Measurements from ENCODE around the gene ABI1.
"Not testable (repeated sequence)": the region's sequence is repeated elsewhere in the genome, so short reads cannot be mapped to it uniquely, and the experiment has no call there.

DNA sequence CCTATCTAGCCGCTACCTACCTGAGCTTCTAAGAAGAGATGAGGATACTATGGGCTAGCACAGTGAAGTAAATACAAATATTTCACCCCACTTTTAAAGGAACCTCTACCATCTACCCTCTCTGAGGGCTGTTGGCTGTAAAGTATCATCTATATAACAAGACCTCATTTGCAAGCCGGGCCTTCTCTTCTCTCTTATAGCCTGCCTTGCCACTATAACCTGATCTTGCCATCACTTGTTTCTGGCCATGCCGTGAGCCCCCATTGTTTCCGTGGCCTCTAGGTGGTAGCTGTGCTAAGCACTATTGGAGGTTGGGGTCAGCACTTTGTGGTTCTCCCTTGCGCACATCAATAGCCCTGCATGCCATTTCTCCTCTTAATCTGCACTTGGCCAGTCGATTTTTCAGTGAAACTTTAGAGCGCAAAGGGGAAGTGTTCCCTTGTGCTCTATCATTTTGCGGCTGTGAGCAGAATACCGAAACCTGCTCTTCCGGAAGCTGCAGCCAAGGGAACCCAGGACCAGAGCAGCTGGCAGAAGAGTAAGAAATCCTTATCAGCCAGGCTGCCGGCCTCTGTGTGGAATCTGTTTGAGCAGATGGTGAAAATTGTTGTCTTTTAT is 31.7 kb upstream of the ABI1 start:
- TF ChIP-seq REPIN1 (tag by site-specific recombination; IDR thresholded peaks at IDR 0.05; ENCODE audit: low read depth); ZNF354C (tag by site-specific recombination; IDR thresholded peaks at IDR 0.05; ENCODE audit: borderline replicate concordance, low read depth); ZNF214 (tag by site-specific recombination; IDR thresholded peaks at IDR 0.05; ENCODE audit: borderline replicate concordance): not testable (repeated sequence)
- TF ChIP-seq, protein P1, sequence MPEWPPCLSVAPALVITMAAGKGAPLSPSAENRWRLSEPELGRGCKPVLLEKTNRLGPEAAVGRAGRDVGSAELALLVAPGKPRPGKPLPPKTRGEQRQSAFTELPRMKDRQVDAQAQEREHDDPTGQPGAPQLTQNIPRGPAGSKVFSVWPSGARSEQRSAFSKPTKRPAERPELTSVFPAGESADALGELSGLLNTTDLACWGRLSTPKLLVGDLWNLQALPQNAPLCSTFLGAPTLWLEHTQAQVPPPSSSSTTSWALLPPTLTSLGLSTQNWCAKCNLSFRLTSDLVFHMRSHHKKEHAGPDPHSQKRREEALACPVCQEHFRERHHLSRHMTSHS (tag by site-specific recombination; IDR thresholded peaks at IDR 0.05): not testable (repeated sequence)
- TF ChIP-seq, protein P2, sequence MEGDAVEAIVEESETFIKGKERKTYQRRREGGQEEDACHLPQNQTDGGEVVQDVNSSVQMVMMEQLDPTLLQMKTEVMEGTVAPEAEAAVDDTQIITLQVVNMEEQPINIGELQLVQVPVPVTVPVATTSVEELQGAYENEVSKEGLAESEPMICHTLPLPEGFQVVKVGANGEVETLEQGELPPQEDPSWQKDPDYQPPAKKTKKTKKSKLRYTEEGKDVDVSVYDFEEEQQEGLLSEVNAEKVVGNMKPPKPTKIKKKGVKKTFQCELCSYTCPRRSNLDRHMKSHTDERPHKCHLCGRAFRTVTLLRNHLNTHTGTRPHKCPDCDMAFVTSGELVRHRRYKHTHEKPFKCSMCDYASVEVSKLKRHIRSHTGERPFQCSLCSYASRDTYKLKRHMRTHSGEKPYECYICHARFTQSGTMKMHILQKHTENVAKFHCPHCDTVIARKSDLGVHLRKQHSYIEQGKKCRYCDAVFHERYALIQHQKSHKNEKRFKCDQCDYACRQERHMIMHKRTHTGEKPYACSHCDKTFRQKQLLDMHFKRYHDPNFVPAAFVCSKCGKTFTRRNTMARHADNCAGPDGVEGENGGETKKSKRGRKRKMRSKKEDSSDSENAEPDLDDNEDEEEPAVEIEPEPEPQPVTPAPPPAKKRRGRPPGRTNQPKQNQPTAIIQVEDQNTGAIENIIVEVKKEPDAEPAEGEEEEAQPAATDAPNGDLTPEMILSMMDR (tag by site-specific recombination; IDR thresholded peaks at IDR 0.05): not testable (repeated sequence)
- TF ChIP-seq, protein P3, sequence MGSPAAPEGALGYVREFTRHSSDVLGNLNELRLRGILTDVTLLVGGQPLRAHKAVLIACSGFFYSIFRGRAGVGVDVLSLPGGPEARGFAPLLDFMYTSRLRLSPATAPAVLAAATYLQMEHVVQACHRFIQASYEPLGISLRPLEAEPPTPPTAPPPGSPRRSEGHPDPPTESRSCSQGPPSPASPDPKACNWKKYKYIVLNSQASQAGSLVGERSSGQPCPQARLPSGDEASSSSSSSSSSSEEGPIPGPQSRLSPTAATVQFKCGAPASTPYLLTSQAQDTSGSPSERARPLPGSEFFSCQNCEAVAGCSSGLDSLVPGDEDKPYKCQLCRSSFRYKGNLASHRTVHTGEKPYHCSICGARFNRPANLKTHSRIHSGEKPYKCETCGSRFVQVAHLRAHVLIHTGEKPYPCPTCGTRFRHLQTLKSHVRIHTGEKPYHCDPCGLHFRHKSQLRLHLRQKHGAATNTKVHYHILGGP (tag by site-specific recombination; IDR thresholded peaks at IDR 0.05): not testable (repeated sequence)

Measured in HEK293 (cell line).